HG03064 (cell line): ENCODE measurements around the gene LLGL2.
"Not testable (repeated sequence)": the region's sequence is repeated elsewhere in the genome, so short reads cannot be mapped to it uniquely, and the experiment has no call there.

Experiments used
- ATAC-seq: cut with Tn5 transposase; IDR thresholded peaks from one replicate; pipeline ENCODE4 v1.9.1; 2021; ENCODE audit warnings: low read depth; ENCODE audit not compliant: unreplicated experiment

LLGL2 gene

DNA sequence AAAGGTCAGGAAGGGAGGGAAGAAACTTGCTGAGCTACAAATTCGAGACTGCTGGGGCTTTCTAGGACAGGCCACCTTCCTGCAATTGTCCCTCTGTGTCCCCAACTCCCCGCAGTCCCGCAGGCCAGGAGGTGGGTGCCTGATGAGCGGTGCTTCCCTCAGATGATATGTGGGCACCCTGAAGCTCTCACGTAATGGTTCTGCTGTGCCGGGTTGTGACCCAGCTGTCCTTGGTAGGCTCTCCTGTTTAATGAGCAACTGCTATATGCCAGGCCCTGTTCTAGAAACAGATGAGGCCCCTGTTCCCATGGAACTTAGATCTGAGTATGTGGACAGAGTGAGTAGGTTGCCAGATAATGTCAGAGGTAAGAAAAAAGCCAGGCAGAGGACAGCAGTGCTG lies 40.1 kb downstream of the LLGL2 start:
- ATAC-seq, result no peak

DNA sequence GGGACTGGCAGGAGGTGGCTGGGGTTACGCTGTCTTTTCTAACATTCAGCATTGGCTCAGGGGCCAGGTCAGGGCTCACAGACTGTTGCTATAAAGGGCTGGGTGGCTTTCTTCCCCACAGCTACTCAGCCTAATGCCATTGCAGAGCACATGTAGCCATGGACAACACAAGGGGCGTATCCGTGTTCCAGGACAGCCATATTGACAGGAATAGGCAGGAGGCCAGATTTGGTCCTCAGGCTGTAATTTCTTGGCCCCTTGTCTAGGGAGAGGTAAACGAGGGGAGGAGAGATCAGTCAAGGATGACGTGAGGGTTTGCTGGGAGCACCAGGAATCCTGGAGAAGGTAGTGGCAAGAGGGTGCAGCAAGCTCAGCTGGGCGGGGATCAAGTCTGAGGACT lies 40.9 kb downstream of the LLGL2 start:
- no peak for ATAC-seq

- no peak for ATAC-seq
Observed at GRCh38 chr17:75566834-75567233, 41.3 kb downstream of the LLGL2 start.

DNA sequence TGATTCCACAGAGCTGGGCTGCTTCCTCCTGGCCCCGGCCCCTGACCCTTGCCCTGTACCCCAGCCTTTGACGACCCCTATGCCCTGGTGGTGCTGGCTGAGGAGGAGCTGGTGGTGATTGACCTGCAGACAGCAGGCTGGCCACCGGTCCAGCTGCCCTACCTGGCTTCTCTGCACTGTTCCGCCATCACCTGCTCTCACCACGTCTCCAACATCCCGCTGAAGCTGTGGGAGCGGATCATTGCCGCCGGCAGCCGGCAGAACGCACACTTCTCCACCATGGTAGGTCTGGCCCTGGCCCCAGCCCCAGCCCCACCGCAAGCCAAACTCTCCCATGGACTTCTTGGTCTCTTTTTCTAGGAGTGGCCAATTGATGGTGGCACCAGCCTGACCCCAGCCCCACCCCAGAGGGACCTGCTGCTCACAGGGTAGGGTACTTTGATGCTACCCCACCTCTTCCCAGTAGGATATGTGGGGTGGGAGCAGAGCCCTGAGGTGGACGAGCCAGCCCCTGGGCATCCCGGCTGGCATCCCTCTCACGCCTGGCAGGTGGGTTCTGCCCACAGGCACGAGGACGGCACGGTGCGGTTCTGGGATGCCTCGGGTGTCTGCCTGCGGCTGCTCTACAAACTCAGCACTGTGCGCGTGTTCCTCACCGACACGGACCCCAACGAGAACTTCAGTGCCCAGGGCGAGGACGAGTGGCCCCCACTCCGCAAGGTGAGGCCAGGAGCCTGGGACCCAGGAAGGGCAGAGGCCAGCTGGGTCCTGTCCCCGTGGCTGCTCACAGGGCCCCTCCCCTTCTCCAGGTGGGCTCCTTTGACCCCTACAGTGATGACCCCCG lies 43.1 kb downstream of the LLGL2 start:
- no peak for ATAC-seq

- no peak for ATAC-seq
Observed at GRCh38 chr17:75570034-75570676, 44.7 kb downstream of the LLGL2 start.

DNA sequence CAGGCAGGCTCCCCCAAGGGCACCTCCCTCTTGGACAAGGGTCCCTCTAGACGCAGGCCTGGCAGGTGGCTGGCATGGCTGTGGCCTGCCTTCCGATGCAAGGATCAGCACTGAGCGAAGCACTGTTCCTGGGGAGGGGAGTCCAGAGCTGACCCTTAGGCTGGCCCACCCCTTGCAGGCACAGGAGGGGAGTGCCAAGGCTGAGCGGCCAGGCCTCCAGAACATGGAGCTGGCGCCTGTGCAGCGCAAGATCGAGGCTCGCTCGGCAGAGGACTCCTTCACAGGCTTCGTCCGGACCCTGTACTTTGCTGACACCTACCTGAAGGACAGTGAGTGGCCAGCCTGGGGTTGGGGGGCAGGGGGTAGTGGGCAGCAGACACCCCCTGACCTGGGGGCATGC lies 45.3 kb downstream of the LLGL2 start:
- ATAC-seq, result no peak

DNA sequence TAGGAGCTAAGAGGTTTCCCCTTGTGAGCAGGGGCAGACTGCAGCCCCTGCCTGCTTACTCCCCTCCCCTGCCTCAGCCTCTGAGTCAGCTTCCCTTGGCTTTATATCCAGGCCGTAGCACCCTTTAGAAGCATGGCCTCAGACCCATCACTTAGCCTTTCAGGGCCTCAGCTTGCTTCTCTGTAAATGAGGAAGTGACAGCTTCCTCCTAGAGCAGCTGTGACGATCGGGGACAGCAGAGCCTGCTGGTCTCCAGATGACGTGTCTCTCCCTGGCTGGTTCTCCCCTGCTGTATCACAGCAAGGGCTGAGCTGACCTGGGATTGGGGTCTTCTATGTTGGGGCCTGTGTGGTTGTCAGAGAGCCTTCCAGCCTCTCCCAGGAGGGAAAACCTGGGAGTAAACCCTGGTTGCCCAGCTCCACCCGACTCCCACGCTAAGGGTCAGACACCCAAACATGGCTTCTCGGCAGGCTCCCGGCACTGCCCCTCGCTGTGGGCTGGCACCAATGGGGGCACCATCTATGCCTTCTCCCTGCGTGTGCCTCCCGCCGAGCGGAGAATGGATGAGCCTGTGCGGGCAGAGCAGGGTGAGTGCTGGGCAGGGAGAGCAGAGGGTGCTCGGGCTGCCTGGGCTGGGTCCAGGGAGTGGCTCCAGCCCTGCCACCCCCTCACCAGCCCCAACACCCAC lies 45.8 kb downstream of the LLGL2 start:
- no peak for ATAC-seq

DNA sequence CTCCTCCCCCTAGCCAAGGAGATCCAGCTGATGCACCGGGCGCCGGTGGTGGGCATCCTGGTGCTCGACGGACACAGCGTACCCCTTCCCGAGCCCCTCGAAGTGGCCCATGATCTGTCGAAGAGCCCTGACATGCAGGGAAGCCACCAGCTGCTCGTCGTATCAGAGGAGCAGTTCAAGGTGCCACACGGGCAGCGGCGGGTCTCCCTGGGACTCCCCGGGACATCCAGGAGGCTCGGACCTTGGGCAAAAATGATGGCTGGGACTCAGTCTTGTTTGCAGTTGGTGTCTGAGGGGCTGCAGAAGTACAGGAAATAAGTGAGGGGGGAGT lies 46.4 kb downstream of the LLGL2 start:
- no peak for ATAC-seq

DNA sequence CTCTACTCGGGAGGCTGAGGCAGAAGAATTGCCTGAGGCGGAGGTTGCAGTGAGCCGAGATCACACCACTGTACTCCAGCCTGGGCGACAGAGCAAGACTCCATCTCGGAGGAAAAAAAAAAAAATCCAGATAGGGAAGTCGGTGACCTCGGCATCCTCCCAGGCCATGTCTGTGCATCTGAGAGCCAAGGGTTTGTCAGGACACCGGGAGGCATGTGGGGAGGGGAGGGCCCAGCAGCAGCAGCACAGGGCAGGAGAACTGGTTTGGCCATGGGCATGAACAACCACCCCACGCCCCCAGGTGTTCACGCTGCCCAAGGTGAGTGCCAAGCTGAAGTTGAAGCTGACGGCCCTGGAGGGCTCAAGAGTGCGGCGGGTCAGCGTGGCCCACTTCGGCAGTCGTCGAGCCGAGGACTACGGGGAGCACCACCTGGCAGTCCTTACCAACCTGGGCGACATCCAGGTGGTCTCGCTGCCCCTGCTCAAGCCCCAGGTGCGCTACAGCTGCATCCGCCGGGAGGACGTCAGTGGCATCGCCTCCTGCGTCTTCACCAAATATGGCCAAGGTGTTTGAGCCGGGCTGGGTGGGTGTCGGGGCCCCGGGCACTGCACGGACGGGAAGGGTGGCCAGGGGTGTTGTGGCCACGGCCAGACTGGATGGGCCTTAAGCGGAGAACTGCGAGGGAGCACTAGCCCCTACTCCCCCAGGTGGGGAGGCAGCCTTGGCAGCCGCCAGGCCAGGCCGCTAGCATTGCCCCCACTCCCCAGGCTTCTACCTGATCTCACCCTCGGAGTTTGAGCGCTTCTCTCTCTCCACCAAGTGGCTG lies 47.4 kb downstream of the LLGL2 start:
- ATAC-seq, result no peak

DNA sequence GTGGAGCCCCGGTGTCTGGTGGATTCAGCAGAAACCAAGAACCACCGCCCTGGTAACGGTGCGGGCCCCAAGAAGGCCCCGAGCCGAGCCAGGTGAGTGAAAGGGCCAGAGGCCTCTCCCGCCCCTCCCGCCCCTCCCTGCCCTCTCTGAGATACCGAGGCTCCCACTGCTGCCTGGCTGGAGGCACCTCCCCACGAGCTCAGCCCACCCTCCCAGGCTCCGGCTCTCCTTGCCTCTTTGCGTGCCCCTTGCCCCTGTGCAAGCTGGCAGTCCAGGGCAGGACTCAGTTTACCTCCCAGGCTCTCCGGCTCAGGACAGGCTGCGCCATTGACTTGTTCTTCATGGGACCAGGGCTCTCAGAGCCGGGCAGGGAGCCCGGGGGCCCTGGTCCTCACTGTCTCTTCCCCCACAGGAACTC lies 48.1 kb downstream of the LLGL2 start:
- ATAC-seq, result no peak

- ATAC-seq, result no peak
Observed at GRCh38 chr17:75573994-75574393, 48.5 kb downstream of the LLGL2 start.

DNA sequence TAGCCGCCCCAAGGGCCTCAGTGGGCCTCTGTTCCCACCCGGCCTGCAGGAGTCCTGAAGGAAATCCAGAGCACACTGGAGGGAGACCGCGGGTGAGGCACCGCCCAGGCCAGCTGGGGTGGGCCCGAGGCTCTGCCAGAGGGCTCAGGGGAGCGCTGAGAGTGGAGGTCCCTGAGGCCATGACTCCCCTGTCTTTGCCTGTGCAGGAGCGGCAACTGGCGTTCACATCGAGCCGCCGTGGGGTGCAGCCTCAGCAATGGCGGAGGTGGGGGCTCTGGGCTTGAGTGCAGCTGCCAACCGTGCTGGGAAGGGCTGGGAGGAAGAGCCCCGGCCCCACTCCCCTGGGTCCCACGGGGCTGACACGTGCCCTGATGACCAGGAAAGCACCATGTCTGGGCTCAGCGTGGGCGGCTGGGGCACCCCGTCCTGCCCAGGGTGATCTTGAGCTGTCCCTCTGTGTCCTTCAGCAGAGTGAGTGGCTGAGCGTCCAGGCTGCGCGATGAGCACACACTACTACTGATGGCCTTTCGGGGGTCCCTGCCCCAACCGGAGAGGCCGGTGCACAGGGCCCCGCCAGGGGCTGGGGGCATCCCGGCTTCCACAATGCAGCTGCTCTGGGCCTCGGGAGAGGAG lies 49.0 kb downstream of the LLGL2 start:
- no peak for ATAC-seq

GRCh38 chr17:75575197-75575596 lies 49.7 kb downstream of the LLGL2 start:
- ATAC-seq, result no peak

DNA sequence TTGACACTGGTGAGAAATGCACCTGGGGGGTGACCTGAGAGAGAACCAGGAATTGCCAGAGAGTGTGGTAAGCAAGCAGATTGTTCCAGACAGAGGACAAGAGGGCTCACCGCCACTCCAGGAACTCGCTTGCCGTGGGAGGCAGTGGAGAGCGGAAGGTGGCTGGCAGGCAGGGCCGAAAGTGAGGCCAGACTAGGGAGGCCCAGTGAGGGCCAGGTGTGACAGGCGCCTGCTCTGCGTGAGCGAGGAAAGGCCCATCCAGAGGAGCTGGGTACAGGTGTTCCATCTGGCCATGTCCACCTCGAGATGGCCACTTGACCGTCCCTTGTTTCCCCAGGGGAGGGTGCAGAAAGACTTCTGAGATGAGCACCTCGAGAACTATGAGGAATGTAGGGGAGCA lies 50.2 kb downstream of the LLGL2 start:
- no peak for ATAC-seq

DNA sequence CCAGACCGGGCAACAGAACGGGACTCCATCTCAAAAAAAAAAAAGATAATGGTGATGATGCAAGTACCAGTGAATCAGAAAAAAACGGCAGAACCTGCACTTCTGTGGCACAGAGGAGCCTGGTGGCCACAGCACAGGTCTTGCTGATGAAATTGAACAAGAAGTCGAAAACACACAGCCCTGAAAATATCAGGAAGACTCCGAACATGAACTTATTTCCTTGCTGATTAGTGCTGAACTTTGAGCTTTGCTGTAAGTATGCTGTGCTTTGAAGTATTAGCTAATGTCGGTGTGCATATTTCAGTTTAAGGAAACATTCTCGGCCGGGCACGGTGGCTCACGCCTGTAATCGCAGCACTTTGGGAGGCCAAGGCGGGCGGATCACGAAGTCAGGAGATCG lies 51.2 kb downstream of the LLGL2 start:
- ATAC-seq, result no peak

GRCh38 chr17:75581121-75581725 lies 55.7 kb downstream of the LLGL2 start:
- ATAC-seq, result not testable (repeated sequence)

GRCh38 chr17:75583197-75583596 lies 57.7 kb downstream of the LLGL2 start:
- ATAC-seq, result not testable (repeated sequence)

DNA sequence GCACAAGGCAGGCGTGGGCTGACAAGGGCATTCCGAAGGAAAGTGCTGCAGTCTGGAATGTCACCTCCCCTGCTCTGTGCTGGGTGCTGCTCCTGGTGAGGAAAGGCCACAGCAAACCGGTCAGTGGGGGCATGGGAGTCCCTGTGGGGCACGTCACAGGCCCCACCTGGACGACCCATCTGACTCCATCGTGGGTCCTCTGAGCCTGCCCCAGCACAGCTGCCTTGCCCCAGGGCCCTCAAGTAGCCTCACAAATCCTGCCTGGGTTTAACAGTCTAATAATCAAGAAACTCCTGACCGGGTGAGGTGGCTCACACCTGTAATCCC lies 59.3 kb downstream of the LLGL2 start:
- ATAC-seq, result no peak

GRCh38 chr17:75587675-75588595 lies 62.4 kb downstream of the LLGL2 start, which contains the start of gene MYO15B:
TSS of gene MYO15B (plus strand) at chr17:75587800. CDS start at chr17:75588058, 258 bp downstream.
- peak; percentile 4 for ATAC-seq
